Activated CD8-positive, alpha-beta T cell treated with anti-CD3 and anti-CD28 coated beads, Interleukin-2, amount 10 ng/mL, durations not matched to agents 7 days and 5 days (primary cell): ENCODE data around the gene SECISBP2L. TPM values are rescaled to one million over a fixed set of nuclear protein-coding genes. Genes with fewer than 3 reads are reported as not detected.

Experiments
- ATAC-seq: fragments of 150-1000 bp; cut with Tn5 transposase; one replicate; pipeline ENCODE4 v1.10.0; 2021; ENCODE audit warnings: moderate library complexity
- CTCF ChIA-PET: fragments of 350-600 bp; sonication (Branson Sonifier 250); formaldehyde crosslinking; loops from one replicate; lab custom pipeline; 2021; ENCODE audit warnings: antibody characterized with exemption; lab: Charles Lee
- POLR2A ChIA-PET: fragments of 350-600 bp; sonication (Branson Sonifier 250); formaldehyde crosslinking; loops from one replicate; lab custom pipeline; 2021; ENCODE audit warnings: antibody characterized with exemption; lab: Charles Lee
- DNase-seq: peaks from one replicate; pipeline ENCODE4 v3.0.0-alpha.2; 2020
- H3K27ac Mint-ChIP-seq: one replicate; pipeline ENCODE4 v1.8.0; 2021; ENCODE audit warnings: mild to moderate bottlenecking, mixed read lengths
- H3K27me3 Mint-ChIP-seq: one replicate; pipeline ENCODE4 v1.8.0; 2021; ENCODE audit warnings: low read depth, mixed read lengths
- H3K36me3 Mint-ChIP-seq: one replicate; pipeline ENCODE4 v1.8.0; 2021; ENCODE audit warnings: low read depth, mixed read lengths
- H3K4me1 Mint-ChIP-seq: one replicate; pipeline ENCODE4 v1.8.0; 2021; ENCODE audit warnings: low read depth, mixed read lengths
- H3K4me3 Mint-ChIP-seq: one replicate; pipeline ENCODE4 v1.8.0; 2021; ENCODE audit warnings: mild to moderate bottlenecking, mixed read lengths
- H3K9me3 Mint-ChIP-seq: one replicate; pipeline ENCODE4 v1.8.0; 2022; ENCODE audit warnings: mixed read lengths; ENCODE audit not compliant: insufficient read depth
- total RNA-seq, 2 experiments: library from RNA; stranded (reverse); gene quantifications; one replicate each; pipeline ENCODE4 v1.2.3, GENCODE V29; 2021

The SECISBP2L gene
- total RNA-seq, 2 experiments from 2014 or later: 28.3 to 29.2 TPM

DNA sequence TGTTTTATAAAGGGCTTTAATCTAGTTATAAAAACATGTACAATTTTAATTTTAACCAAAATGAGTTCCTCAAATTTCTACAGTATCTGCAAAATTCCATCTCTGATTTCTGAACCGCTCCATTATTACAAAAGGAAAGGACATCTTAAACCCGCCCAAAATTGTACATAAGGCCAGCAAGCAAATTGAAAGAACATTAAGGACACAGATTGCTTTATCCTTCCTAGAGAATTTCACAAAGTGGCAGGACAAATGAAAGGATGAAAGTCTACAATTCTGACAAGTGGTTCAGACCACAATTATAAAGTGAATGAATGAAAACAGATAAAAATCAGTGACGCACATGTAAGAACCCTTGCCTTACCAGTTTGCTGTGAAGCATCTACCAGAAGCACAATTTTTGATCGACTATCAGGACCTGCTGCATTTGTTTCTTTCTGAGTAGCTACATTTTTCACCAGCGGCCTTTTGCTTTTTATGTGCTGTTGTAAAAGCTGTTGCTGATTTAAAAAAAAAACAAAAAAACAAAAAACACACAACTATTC lies 13.6 kb downstream of the SECISBP2L start:
- Mint-ChIP-seq H3K27ac (no peak overlapping the region), H3K4me1 (peaks cover 4% of the 10 kb centered on the region)

DNA sequence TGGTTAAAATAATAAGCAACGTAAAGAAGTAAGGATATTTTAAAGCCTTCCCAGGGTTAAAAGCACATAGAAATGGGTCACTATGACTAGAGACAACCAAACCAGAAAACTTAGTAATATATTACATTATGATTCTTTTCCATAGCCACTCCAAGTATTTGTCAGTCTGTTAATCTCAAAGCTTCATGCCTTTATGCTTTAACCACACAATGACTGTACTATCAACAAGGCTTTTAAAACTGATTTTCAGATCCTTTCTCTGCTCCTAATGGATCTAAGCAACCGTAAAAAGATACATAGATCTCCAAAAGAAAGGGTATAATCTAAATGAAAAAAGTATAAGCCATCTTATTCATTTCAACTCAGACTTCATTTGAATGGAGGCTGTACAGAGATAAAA lies 14.4 kb downstream of the SECISBP2L start:
- ChIA-PET POLR2A (no interaction called here), CTCF (interaction anchor here (0.8 kb wide), 1 partner anchor 56 kb away, joined by 3 read pairs; no protein-coding TSS in a partner anchor)
- peaks cover 3% of the 10 kb centered on the region for H3K4me1 Mint-ChIP-seq
- DNase-seq: no peak
- no peak for ATAC-seq
- no peak overlapping the region for H3K27ac Mint-ChIP-seq
- H3K9me3 Mint-ChIP-seq: no peaks in the 10 kb centered on the region
- H3K27me3 Mint-ChIP-seq: no peaks in the 10 kb centered on the region
- peaks cover 17% of the 10 kb centered on the region for H3K36me3 Mint-ChIP-seq
- H3K4me3 Mint-ChIP-seq: no peak overlapping the region

More for the DNA sequence above, 13.6 kb downstream of the SECISBP2L start:
- no peaks in the 10 kb centered on the region for H3K9me3 Mint-ChIP-seq
- peaks cover 20% of the 10 kb centered on the region for H3K36me3 Mint-ChIP-seq
- no peak for DNase-seq
- CTCF ChIA-PET: interaction anchor here (0.8 kb wide), 1 partner anchor 57 kb away, joined by 3 read pairs; no protein-coding TSS in a partner anchor
- no peak for ATAC-seq
- H3K4me3 Mint-ChIP-seq: no peak overlapping the region
- POLR2A ChIA-PET: no interaction called here
- no peaks in the 10 kb centered on the region for H3K27me3 Mint-ChIP-seq

DNA sequence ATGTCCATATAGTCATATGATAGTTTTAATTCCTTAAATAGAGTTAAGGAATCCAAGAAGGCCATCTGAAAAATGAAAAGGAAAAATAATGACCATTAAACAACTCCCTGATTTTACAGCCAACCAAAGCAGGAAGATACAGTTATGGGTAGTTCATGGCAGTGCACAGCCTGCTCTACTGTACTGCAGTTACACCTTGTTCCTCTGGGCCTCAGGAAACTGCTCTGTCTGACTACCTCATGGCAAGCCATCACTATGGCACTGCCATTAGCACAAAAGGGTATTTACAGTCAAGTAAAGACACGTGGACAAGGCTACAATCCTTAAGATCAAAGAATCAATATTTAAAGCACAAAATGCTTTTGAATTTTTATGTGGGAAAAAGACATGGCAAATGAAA lies 19.5 kb downstream of the SECISBP2L start:
- POLR2A ChIA-PET: no interaction called here
- CTCF ChIA-PET: no interaction called here
- no peak overlapping the region for H3K27ac Mint-ChIP-seq

DNA sequence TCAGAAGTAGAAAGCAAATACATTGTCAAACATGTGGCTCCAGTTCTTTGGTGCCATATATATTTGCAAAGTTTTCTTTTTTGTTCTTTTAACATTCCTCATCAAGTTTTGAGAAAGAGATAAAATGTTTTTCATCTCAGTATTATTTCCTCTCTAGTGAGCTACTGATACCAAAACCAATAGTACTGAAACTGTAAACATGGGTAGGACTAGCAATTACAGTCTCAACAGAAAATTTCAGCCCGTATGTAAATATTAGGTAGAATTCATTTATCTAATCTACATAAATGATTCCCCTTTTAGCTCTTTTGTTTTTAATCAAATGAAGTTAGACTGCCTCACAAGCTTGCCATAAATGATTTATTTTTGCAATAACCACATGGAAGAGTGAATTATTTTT lies 21.4 kb downstream of the SECISBP2L start:
- ATAC-seq (no peak), DNase-seq (no peak)
- Mint-ChIP-seq H3K27ac (no peak overlapping the region), H3K36me3 (peaks cover 29% of the 10 kb centered on the region), H3K4me3 (no peak overlapping the region), H3K4me1 (peaks cover 3% of the 10 kb centered on the region), H3K9me3 (no peaks in the 10 kb centered on the region), H3K27me3 (no peaks in the 10 kb centered on the region)
- ChIA-PET POLR2A (interaction anchor here (0.6 kb wide), 1 partner anchor 154 kb away, joined by 3 read pairs; no protein-coding TSS in a partner anchor), CTCF (no interaction called here)

More for the DNA sequence above, 19.5 kb downstream of the SECISBP2L start:
- no peak overlapping the region for H3K4me3 Mint-ChIP-seq
- ATAC-seq (no peak), DNase-seq (no peak)
- peaks cover 3% of the 10 kb centered on the region for H3K4me1 Mint-ChIP-seq
- H3K36me3 Mint-ChIP-seq: peaks cover 23% of the 10 kb centered on the region
- H3K9me3 Mint-ChIP-seq: no peaks in the 10 kb centered on the region
- no peaks in the 10 kb centered on the region for H3K27me3 Mint-ChIP-seq

DNA sequence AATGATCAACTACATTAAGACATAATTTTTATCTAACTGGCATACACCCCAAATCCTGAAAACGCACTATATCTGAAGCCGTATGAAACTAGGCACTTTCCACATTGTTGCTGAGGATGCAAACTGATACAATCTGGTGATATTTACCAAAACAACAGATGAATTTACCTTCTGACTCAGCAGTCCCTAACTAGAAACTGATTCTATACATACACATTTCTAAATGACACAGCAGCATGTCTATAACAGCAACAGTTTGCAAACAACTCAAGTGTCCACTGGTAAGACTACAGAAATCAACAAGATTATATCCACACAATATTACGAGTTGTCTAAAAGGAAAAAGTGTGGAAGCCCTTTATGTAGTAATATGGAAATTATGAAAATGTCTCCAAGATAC lies 22.9 kb downstream of the SECISBP2L start:
- ChIA-PET CTCF (interaction anchor here (1.3 kb wide), 1 partner anchor 48 kb away, joined by 3 read pairs; no protein-coding TSS in a partner anchor), POLR2A (no interaction called here)
- ATAC-seq (no peak), DNase-seq (no peak)
- no peak overlapping the region for H3K27ac Mint-ChIP-seq
- H3K27me3 Mint-ChIP-seq: no peaks in the 10 kb centered on the region
- peaks cover 3% of the 10 kb centered on the region for H3K4me1 Mint-ChIP-seq
- peaks cover 27% of the 10 kb centered on the region for H3K36me3 Mint-ChIP-seq
- H3K9me3 Mint-ChIP-seq: no peaks in the 10 kb centered on the region
- H3K4me3 Mint-ChIP-seq: no peak overlapping the region

DNA sequence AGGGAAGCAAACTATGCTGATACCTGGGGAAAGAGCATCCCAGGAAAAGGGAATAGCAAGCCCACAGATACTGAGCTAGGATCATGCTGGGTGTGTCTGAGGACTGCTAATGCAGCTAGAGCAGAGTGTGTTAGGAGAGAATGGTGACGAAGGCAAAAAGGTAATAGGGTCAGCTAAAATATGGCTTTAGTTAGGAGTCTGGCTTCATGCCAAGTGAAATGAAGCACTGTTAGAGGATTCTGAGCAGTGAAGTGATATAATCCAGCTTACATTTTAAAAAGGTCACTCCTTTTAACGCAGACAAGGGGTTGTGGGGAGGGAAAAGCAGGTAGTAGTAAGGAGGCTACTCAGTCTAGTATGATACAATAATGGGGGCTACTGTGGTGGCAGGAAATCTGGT lies 30.4 kb downstream of the SECISBP2L start:
- peaks cover 28% of the 10 kb centered on the region for H3K36me3 Mint-ChIP-seq

DNA sequence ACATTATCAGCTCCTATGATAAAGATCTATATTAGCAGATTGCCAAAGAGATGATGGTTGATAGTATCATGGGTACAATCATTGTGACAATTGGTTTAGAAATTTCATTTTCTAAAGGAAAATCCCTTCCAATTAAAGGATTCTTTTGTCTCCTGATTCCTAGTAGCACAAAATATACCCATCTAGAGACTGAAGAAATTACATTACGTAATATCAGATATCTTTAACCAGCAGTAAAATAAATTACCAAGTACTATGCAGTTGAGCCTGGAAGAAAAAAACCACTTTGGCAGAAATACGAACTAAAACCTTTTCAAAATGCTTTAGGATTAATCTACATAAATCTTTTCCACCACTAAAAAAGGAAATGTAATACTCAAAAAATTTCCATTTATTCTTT lies 46.9 kb downstream of the SECISBP2L start:
- ChIA-PET CTCF (interaction anchor here (1.1 kb wide), 1 partner anchor 24 kb away, joined by 3 read pairs; no protein-coding TSS in a partner anchor), POLR2A (no interaction called here)
- no peaks in the 10 kb centered on the region for H3K27me3 Mint-ChIP-seq
- H3K27ac Mint-ChIP-seq: no peak overlapping the region
- ATAC-seq (no peak), DNase-seq (no peak)
- H3K4me1 Mint-ChIP-seq: no peaks in the 10 kb centered on the region
- no peaks in the 10 kb centered on the region for H3K9me3 Mint-ChIP-seq
- peaks cover 26% of the 10 kb centered on the region for H3K36me3 Mint-ChIP-seq
- H3K4me3 Mint-ChIP-seq: no peak overlapping the region

More for the DNA sequence above, 30.4 kb downstream of the SECISBP2L start:
- ChIA-PET CTCF (interaction anchor here (1.3 kb wide), 1 partner anchor 130 kb away, joined by 3 read pairs; no protein-coding TSS in a partner anchor), POLR2A (no interaction called here)
- no peak overlapping the region for H3K4me3 Mint-ChIP-seq
- no peaks in the 10 kb centered on the region for H3K27me3 Mint-ChIP-seq
- H3K27ac Mint-ChIP-seq: no peak overlapping the region
- ATAC-seq (no peak), DNase-seq (no peak)
- no peaks in the 10 kb centered on the region for H3K9me3 Mint-ChIP-seq
- H3K4me1 Mint-ChIP-seq: no peaks in the 10 kb centered on the region

DNA sequence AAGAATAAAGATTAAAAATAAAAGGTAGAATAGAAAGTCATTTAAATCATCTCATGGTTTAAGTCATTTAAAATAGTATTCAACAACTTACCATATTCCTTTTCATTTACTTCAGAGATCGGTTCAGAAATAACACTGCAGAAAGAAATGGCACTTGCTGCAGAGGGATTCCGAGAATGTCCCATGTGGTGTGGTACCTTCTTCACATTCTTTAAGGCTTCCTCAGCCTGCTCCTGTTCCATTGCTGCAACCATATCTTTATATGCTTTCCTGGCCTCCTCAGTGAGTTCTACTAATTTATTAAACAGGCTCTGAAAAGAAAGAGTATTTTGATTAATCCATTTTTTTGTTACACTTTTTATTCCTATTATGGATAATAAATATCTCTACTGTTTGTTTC lies 50.0 kb downstream of the SECISBP2L start:
- no peaks in the 10 kb centered on the region for H3K9me3 Mint-ChIP-seq
- ChIA-PET POLR2A (no interaction called here), CTCF (no interaction called here)
- no peak overlapping the region for H3K27ac Mint-ChIP-seq
- ATAC-seq (no peak), DNase-seq (no peak)
- H3K27me3 Mint-ChIP-seq: no peaks in the 10 kb centered on the region
- H3K4me1 Mint-ChIP-seq: no peaks in the 10 kb centered on the region
- peaks cover 37% of the 10 kb centered on the region for H3K36me3 Mint-ChIP-seq
- no peak overlapping the region for H3K4me3 Mint-ChIP-seq

DNA sequence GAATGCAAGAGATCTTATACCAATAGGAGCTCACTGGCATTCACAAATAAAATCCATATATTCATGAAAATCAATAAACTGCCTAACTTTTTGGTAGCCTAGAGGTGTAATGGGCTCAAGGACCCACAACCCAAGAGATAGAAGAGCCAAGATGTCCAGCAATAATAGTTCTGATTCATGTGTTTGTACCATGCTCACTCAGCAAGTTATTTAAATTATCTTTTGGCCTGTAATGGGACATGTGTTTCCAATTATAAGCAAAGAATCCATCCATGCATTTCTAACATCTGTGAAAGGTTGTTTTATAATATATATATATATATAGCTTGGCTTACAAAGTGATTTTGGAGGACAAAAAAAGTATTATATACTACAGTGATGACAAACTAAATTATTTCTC lies 52.9 kb downstream of the SECISBP2L start:
- ChIA-PET POLR2A (no interaction called here), CTCF (interaction anchor here (1.1 kb wide), 1 partner anchor 17 kb away, joined by 3 read pairs; no protein-coding TSS in a partner anchor)
- ATAC-seq: no peak
- Mint-ChIP-seq H3K27me3 (no peaks in the 10 kb centered on the region), H3K27ac (no peak overlapping the region), H3K9me3 (no peaks in the 10 kb centered on the region), H3K4me3 (no peak overlapping the region), H3K36me3 (peaks cover 33% of the 10 kb centered on the region), H3K4me1 (no peaks in the 10 kb centered on the region)
- no peak for DNase-seq

DNA sequence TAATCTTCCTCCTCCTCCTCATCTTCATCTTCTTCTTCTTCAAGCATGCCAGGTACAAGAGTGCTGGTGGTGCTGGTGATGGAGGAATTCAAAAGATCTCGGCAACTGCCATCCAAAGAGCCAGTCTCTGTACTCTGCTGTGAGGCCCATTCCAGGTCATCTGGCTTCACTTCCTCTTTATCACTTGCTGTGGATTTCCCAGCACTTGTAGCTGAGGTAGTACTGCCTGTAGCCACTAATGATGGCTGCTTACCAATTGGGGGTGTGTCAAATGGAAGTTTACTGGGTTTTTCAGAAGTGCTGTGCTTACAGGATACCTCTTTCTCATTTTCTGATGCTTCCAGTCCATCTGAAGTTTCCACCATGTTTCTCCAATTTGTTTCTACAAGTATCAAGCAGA lies 53.7 kb downstream of the SECISBP2L start:
- H3K4me3 Mint-ChIP-seq: no peak overlapping the region
- H3K36me3 Mint-ChIP-seq: peaks cover 33% of the 10 kb centered on the region
- no peaks in the 10 kb centered on the region for H3K9me3 Mint-ChIP-seq
- H3K27ac Mint-ChIP-seq: no peak overlapping the region
- DNase-seq: no peak
- H3K4me1 Mint-ChIP-seq: no peaks in the 10 kb centered on the region
- no peaks in the 10 kb centered on the region for H3K27me3 Mint-ChIP-seq
- ChIA-PET CTCF (interaction anchor here (1.6 kb wide), 1 partner anchor 17 kb away, joined by 7 read pairs; no protein-coding TSS in a partner anchor), POLR2A (no interaction called here)
- ATAC-seq: no peak

DNA sequence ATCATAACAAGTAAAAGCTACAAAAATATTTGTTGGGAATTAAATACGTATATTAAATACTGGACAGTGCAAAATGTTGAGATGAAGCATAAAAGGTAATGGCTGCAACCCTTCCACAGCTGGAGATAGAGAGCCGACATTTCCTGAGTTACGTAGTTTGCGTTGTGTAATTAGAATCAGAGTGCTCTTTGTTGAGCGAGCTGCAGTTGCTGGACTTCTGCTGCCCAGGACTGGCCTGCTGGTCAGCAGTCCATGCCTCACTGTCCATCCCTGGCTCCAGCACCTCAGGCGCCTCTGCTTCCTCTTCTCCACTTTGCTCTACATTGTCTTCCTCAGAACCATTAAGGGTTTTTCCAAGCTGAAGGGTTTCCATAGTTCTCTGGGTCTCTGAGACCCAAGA lies 54.1 kb downstream of the SECISBP2L start:
- Mint-ChIP-seq H3K36me3 (peaks cover 30% of the 10 kb centered on the region), H3K27ac (no peak overlapping the region), H3K4me3 (no peak overlapping the region), H3K9me3 (no peaks in the 10 kb centered on the region), H3K27me3 (no peaks in the 10 kb centered on the region), H3K4me1 (no peaks in the 10 kb centered on the region)
- ATAC-seq (no peak), DNase-seq (no peak)
- ChIA-PET CTCF (interaction anchor here (1.6 kb wide), 1 partner anchor 16 kb away, joined by 7 read pairs; no protein-coding TSS in a partner anchor), POLR2A (no interaction called here)

DNA sequence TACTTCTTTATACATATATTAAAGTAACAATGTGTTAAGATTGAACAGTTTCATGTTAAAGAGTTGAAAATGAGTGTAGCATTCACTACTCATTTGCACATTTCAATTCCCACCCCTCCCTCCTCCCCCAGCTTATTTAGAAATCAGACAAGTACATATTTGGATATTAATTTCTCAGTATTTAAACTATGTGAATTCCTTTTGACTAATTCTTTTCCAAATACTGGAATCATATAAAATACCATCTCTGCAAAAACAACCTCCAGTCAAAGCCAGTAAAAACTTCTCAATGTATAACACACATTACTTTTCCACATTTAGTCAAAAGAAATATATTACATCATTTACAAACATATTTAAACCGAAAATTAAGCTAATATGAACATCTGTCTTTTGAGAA lies 57.1 kb downstream of the SECISBP2L start:
- Mint-ChIP-seq H3K4me3 (no peak overlapping the region), H3K9me3 (no peaks in the 10 kb centered on the region), H3K4me1 (no peaks in the 10 kb centered on the region), H3K27me3 (no peaks in the 10 kb centered on the region), H3K36me3 (peaks cover 21% of the 10 kb centered on the region), H3K27ac (no peak overlapping the region)
- ChIA-PET POLR2A (no interaction called here), CTCF (interaction anchor here (2.0 kb wide), 1 partner anchor 13 kb away, joined by 5 read pairs; no protein-coding TSS in a partner anchor)
- ATAC-seq: no peak
- DNase-seq: no peak
